ENCODE data around the gene DNM2.
"Not testable (repeated sequence)": the region's sequence is repeated elsewhere in the genome, so short reads cannot be mapped to it uniquely, and the experiment has no call there.

Gene DNM2

DNA sequence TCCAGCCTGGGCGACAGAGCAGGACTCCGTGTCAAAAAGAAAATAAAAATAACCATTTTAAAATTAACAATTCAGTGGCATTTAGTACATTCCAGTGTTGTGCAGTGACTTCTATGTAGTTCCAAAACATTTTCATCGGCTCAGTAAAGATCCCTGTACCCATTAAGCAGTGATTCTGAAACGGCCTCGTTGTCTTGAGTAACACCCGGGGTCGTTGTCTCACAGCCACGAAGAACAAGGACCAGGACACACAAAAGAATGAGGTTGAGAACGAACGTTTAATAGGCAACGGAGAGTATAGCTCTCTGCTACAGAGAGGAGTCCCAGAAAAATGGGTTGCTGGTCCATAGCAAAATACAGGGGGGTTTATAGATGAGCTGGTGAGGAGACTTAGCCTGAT lies 120.5 kb downstream of the DNM2 start:
- DNase-seq (ENCODE audit: low read depth), result no peak

DNA sequence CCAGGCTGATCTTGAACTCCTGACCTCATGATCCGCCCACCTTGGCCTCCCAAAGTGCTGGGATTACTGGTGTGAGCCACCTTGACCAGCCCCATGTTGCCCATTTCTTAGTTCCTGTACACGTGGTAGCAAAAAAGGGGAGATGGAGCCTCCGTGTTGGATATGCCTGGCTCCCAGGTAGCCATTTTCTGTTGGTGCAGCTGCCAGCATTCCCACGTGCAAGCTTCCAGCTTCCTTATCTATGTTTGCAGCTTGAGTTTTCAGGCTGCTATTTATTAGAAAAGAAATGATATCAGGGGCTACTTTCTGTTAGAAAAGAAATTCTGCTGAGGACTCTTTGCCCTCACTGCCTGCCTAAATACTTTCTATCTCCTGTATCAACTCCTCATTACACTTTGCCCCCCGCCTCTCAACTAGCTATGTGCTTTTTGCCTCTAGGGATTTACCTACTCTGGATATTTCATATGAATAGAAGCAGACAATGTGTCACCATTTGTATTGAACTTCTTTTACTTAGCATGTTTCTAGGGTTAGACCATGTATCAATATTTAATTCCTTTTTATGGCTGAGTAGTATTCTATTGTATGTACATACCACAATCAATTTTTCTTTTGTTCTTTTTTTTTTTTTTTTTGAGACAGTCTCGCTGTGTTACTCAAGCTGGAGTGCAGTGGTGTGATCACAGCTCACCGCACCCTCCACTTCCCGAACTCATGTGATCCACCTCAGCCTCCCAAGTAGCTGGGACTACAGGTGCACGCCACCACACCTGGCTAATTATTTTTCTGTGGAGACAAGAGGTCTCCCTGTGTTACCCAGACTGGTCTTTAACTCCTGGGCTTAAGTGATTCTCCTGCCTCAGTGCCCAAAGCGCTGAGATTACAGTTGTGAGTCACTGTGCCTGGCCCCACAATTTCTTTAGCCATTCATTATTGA lies 121.5 kb downstream of the DNM2 start:
- no peak for DNase-seq (ENCODE audit: low read depth)

DNA sequence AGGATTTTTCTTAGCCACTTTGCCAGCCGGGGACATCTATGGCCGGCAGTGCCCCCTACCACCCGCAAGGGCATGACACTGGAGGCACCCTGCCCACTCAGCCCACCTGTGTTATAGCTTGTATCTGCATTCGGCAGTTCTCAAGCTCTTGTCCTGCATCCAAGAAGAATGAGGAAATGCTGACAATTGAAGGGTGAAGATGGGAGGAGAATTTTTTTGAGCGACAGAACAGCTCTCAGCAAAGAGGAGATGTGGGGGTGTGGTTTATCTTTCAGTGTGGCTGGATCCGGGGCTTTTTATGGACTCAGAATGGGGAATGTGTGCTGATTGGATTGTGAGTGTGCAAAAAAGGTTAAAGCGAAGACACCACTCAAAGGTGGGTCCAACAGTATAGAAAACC lies 124.9 kb downstream of the DNM2 start:
- no peak for DNase-seq (ENCODE audit: low read depth)

DNA sequence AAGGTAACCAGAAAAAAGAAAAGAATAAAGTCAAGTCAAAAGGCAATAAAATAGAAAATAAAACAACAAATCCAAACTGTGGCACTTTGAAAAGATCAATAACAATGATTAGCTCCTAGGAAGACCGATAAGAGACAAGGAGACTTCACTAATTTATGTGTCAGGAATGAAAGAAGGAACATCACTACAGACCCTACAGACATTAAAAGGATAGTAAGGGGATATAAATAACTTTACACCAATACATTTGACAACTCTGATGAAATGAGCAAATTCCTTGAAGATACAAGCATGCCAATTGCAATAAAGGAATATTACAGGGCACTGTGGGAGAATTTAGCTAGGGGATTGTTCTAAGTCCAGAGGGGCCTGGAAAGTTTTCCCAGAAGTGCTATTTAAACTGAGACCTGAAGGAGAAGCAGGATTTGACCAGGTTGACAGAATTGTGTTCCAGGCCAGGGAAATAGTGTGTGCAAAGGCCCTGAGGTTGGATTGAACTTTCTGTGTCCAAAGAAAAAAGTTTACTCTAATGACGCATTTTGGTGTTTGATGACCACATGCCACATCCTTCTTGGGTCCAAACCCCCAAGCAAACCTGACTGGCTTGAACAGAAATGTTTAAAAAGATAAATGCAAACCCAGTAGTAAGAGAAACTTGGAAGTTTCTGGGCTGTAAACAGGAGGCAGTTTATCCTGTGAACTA lies 128.8 kb downstream of the DNM2 start:
- DNase-seq (ENCODE audit: low read depth), result no peak

DNA sequence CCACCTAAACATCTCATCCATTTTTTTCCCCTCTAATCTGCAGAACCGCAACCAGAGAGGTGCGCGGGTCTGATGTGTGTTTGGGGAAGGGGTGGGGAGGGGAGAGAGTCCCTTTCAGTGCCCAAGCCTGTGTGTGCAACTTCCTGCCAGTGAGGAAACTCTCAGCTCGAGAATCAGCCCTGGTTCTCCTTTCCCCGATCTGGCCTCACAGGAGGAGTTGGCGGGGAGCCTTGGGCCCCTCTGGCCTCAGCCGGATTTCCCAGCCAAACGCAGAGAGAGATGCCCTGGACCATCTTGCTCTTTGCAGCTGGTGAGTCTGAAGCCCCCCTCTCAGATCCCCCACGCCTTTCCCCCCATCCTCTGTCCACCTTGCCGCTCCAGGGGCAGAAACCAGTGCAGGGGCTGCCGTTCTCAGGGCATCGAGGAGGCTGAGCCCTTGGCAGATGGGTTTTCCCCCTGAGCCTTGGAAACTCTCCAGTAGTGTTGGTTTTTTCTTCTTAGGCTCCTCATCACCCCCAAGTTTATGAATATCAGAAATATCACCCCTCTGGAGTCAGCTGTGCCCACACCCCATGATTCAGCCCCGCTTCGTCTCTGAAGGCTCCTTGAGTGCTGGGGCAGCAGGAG lies 130.5 kb downstream of the DNM2 start, which contains the start of gene C19orf38:
Gene C19orf38, plus strand, starts transcription at position 186 of the 627 bp plus-strand sequence. Its CDS starts 94 bp downstream, at position 280.
- DNase-seq (ENCODE audit: low read depth), result no peak

DNA sequence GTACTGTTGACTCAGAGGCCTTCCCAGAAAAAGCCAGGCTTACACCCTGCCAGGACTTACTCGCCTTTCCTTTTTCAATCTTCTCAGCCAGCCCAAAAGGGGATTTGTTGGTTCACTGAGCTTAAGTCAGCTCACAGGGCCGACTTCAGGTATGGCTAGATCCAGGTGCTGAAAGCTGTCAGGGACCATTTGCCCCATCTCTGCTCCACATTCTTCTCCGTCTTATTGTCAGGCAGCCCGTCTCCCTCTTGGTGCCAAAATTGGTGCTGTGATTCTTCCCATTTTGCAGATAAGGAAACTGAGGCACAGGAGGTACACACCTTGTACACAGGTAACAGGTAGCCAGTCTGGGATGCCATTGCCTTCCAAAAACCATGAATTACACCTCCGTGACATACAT lies 132.8 kb downstream of the DNM2 start:
- DNase-seq (ENCODE audit: low read depth), result no peak

DNA sequence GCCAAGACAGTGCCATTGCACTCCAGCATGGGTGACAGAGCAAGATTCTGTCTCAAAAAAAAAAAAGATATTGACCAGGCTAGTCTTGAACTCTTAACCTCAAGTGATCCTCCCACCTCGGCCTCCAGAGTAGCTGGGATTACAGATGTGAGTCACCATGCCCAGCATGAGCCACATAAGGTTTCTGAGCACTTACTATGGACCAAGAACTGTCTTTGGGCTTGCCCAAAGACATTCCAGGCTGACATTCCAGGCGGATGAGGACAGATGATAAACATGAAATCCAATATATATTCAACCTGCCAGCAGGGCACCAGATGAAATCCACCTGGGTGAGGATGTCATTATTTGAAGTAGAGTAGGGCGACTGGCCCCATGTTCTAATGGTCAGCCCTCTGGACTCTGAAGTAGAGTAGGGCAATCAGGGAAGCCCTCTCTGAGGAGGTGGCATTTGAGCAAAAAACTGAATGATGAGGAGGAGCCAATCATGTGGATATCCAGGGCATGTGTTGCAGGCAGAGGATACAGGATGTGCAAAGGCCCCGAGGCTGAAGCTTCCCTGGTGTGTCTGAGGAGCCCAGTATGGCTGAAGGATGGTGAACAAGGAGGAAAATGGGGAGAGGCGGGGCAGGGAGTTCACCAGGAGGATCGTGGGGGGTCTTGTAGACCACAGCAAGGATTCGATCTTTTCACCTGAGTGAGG lies 134.4 kb downstream of the DNM2 start:
- no peak for DNase-seq (ENCODE audit: low read depth)

DNA sequence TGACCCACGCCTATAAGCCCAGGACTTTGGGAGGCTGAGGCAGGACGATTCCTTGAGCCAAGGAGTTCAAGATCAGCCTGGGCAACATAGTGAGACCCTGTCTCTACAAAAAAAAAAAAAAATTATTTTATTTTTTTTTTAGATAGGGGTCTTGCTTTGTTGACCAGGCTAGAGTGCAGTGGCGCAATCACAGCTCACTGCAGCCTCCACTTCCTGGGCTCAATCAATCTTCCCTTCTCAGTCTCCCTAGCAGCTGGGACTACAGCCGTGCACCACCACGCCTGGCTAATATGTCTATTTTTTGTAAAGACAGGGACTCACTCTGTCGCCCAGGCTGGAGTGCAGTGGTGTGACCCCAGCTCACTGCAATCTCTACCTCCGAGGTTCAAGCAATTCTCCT lies 135.1 kb downstream of the DNM2 start:
- DNase-seq (ENCODE audit: low read depth), result no peak

DNA sequence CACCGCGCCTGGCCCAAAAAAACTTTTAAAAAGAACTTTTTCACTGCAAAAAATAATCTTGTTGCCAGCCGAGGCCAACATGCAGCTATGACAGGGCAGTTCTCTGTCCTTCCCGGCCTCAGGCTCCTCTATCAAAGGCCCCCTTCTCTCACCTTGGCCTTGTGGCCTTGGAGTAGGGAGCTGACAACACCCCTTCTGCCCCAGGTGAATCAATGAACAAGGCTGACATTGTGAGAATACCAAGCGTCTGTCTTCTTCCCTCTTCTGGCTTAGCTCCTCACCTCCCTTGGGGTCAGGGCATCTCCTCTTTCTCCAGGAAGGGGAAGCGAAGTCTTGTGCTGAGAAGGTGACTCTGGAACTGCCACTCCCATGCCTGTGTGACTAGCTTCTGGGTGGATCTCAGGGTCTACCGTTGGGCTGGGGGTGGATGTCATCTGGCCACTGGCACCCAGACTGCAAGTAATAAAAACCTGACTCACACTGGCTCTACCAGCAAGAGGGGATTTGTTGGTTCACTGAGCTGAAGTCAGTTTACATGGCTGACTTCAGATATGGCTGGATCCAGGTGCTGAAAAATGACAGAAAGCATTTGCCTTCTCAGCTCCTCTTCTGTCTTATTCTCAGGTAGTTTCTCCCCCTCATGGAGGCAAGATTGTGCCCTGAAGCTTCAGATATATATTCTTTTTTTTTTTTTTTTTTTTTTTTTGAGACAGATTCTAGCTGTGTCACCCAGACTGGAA lies 136.6 kb downstream of the DNM2 start:
- no peak for DNase-seq (ENCODE audit: low read depth)

DNA sequence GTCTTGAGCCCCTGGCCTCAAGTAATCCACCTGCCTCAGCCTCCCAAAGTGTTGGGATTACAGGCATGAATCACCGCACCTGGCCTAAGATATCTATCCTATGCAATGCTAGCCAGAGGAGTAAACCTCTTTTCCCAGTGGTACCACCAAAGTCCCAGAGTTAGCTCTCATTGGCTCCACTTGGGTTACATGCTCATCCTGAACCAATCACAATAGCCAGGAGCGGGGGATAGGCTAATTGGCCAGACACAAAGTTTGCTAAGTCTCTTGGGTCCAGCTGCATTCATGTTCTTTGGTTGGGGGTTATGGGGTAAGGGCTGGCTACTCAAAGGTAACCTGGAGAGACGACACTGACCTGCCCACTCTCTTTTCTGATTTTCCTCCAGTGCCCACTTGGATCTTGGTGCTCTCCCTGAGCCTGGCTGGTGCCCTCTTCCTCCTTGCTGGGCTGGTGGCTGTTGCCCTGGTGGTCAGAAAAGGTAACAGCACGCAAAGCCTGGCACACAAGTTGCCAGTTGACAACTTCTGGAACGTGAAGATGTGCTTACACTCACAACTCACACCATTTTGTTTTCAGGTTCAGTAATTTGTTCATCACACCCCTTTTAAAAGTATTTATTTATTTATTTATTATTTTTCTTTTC lies 138.1 kb downstream of the DNM2 start:
- DNase-seq (ENCODE audit: low read depth), result no peak

DNA sequence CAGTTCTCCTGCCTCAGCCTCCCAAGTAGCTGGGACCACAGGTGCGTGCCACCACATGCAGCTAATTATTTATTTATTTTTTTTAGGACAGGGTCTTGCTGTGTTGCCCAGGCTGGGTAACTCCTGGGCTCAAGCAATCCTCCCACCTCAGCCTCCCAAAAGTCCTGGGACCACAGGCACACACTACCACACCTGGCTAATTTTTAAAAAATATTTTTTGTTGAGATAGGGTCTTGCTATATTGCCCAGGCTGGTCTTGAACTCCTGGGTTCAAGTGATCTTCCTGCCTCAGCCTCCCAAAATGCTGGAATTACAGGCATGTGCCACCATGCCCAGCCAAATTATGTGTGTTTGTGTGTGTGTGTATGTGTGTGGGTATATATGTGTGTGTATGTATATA lies 139.0 kb downstream of the DNM2 start:
- DNase-seq (ENCODE audit: low read depth), result not testable (repeated sequence)

DNA sequence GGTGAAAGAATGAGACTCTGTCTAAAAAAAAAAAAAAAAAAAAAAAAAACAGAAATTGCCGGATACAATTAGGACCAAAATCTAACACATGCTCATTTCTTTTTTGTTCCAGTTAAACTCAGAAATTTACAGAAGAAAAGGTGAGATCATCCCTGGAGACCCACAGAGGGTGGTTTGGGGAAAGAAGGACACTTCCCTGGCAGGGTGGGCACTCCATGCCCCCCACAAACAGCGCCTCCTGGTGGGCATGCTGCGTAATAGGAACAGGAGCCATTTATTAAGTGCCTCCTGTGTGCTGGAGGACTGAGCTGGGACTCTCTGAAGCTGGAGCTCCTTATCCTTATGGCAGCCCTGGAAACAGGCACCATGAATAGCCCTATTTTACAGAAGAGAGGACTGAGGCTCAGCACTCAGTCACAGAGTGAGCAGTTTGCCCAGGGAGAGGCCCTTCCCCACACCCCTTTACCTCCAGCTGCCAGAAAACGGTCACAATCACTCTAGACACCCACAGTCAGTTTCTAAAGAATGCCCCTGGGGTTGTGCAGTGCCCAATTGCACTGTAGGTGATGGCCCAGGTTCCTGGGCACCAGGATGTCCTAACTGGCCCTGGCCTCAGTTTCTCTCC lies 140.4 kb downstream of the DNM2 start:
- peak; percentile 26 for DNase-seq (ENCODE audit: low read depth)

DNA sequence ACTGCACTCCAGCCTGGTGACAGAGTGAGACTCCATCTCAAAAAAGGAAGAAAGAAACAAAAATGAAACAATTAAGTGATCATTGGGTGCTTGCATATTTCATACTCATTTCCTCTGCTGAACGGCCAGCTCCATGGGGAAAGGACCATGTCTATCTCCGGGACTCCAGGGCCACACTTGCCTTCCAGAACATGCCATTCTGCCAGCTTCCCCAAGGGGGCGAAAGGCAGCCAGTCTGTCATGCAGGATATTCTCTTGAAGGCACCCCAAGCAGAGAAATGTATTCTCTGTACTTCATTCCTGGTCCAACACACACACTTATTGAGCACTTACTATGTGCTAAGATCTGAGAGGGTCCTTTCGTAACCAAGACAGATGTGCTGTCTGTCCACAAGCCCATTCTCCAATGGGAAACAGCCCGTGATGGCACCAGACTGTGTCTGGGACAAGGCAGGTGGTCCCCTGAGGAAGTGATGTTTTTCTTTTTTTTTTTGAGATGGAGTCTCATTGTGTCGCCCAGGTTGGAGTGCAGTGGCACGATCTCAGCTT lies 143.3 kb downstream of the DNM2 start:
- DNase-seq (ENCODE audit: low read depth), result no peak

DNA sequence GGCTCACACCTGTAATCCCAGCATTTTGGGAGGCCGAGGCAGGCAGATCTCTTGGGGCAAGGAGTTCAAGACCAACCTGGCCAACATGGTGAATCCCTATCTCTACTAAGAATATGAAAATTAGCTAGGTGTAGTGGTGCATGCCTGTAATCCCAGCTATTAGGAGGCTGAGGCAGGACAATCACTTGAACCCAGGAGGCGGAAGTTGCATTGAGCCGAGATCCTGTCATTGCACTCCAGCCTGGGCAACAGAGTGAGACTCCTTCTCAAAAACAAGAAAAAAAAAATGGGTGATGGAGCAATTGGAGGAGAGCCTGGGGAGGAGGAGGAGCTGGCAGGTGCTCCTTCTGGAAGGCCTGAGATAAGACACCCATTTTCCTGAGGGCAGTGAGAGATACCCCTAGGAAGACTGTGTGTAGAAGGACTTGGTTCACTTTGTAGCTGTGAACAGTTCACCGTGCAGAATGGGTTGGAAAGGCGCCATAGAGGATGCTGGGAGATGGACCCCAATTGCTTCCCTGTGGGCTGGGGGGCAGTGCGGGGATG lies 144.8 kb downstream of the DNM2 start:
- no peak for DNase-seq (ENCODE audit: low read depth)

DNA sequence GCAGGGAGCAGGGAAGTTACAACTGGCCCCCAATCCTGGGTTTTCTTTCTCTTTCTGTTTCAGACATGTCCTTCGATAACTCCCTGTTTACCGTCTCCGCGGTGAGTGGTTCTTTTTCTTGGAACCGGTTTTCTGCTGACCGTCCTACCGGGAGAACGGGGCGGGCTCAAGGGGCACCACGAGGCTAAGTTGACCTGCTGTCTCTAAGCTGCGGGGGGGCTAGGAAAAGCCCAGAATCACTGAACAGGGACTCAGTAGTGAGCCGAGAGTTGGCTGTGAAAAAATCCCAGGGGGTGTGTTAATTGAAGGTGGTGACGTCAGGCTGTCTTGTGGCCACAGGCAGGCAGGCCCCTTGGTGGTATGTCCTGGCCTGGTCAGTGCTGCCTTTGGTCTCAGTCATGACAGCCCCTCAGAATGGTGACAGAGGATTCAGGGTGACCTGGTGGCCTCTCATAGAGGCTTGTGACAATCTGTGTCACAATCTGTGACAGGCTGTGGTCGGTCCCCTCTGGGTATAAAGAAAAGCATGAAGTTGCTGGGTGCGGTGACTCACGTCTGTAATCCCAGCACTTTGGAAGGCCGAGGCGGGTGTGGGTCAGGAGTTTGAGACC lies 145.3 kb downstream of the DNM2 start:
- DNase-seq (ENCODE audit: low read depth), result no peak

DNA sequence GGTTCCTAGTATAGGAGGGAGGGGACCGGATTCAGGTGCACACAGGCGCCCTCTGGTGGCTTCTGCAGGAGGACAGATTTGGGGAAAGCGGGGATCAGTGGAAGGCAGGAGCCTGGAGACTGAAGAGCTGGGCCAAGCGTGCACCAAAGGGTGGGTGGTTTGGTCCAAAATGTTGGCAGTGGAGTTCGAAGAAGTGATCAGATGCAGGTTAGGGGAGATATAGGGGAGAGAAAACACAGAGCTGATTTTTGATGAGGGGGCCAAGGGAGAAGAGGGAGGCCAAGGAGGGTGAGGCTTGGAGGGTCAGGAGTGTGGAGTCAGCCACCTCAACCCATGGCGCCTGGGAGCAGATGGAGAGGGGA lies 146.6 kb downstream of the DNM2 start:
- peak; percentile 71 for DNase-seq (ENCODE audit: low read depth)

DNA sequence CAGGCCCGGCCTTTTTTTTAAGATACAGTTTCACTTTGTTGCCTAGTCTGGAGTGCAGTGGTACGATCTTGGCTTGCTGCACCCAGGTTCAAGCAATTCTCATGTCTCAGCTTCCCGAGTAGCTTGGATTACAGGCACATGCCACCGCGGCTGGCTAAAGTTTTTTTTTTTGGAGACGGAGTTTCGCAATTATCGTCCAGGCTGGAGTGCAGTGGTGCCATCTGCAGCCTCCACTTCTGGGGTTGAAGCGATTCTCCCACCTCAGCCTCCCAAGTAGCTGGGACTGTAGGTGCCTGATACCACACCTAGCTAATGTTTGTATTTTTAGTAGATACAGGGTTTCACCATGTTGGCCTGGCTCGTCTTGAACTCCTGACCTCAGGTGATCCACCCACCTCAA lies 148.6 kb downstream of the DNM2 start:
- DNase-seq (ENCODE audit: low read depth), result no peak

DNA sequence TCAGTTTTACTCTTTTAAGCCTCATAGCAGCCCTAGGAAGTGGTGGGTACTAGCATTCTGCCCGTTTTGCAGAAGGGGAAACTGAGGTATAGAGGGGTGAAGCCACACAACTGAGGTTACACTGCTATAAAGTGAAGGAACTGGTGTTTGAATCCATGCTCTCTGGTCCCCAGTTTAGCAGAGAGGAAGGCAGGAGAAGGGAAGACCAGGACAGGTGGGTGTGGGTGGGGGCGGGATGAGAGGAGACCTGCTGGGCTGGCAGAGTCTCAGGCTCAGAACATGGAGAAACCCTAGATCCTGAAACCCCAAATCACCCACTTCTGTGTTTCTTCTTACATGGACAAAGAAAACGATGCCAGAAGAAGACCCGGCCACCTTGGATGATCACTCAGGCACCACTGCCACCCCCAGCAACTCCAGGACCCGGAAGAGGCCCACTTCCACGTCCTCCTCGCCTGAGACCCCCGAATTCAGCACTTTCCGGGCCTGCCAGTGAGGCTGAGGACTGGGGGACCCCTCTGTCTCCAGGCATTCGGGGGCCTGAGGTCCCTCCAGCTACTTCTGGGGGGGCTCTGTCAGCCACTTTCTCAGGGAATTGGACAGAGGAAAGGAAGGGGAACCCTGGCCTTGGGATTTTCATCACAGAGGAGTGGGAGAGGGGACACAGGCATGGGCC lies 151.1 kb downstream of the DNM2 start:
- no peak for DNase-seq (ENCODE audit: low read depth)

DNA sequence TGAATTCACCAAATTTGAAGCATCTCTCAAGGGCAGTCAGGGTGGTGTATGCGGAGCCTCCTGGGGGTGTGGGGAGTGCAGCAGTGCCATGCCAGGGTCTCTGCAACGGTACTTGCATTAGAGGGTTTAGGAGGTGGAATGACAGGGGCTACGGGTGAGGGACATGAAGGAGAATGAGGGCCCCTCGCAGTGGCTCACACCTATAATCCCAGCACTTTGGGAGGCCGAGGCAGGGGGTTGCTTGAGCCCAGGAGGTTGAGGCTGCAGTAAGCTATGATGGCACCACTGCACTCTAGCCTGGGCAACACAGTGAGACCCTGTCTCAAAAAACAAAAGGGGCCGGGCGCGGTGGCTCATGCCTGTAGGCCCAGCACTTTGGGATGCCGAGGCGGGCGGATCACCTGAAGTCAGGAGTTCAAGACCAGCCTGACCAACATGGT lies 152.0 kb downstream of the DNM2 start:
- DNase-seq (ENCODE audit: low read depth), result not testable (repeated sequence)

Measured in stimulated activated CD8-positive, alpha-beta memory T cell treated with anti-CD3 and anti-CD28 coated beads, Interleukin-4, amount 100 ng/mL, for 24 hours (primary cell).